Right lobe of liver (tissue), 6 donors: ENCODE data around the gene HEMK1. TPM values are rescaled to one million over a fixed set of nuclear protein-coding genes. Genes with fewer than 3 reads are reported as not detected.

ENCODE experiments used
- ATAC-seq, 4 donors: fragments of 200-7000 bp; cut with Tn5 transposase; one replicate each; pipeline ENCODE4 v1.9.1; 2020; ENCODE audit warnings: mild to moderate bottlenecking in 4 of 4, moderate library complexity in 4 of 4
- DNase-seq, 3 donors: peaks; one replicate each; pipeline ENCODE4 v3.0.0-alpha.2; 2020
- H3K27ac ChIP-seq, 3 donors: fragments of 200-600 bp; one replicate each; pipeline ENCODE4 v1.8.0; 2022
- H3K27me3 ChIP-seq, 2 donors: fragments of 200-600 bp; one replicate each; pipeline ENCODE4 v1.8.0; 2022
- H3K36me3 ChIP-seq, 4 donors: fragments of 200-600 bp; sonication (generic) in 1 of 4; one replicate each; pipeline versions ENCODE4 v1.5.1 to v1.8.0; 2017 to 2022; ENCODE audit warnings: control low read depth in 1 of 4
- H3K4me1 ChIP-seq, 4 donors: fragments of 200-600 bp; sonication (generic) in 1 of 4; one replicate each; pipeline versions ENCODE4 v1.5.1 to v1.8.0; 2017 to 2022; ENCODE audit warnings: control low read depth in 1 of 4
- H3K4me3 ChIP-seq, 3 donors: fragments of 200-600 bp; one replicate each; pipeline ENCODE4 v1.8.0; 2022
- H3K9me3 ChIP-seq, 4 donors: fragments of 200-600 bp; sonication (generic) in 1 of 4; one replicate each; pipeline versions ENCODE4 v1.5.1 to v1.8.0; 2017 to 2022; ENCODE audit warnings: control low read depth in 1 of 4
- CTCF ChIP-seq, 4 donors: fragments of 200-600 bp in 3 of 4; fragments of 450-650 bp in 1 of 4; IDR thresholded peaks; one replicate each; pipeline versions ENCODE4 v1.5.1 to v1.8.0; 2016 to 2022; ENCODE audit warnings: antibody characterized with exemption in 4 of 4, mild to moderate bottlenecking in 2 of 4
- POLR2A ChIP-seq: fragments of 450-650 bp; IDR thresholded peaks from one replicate; pipeline ENCODE4 v1.6.1; 2017; ENCODE audit warnings: antibody characterized with exemption, mild to moderate bottlenecking
- WGBS: methylation state at CpG from one replicate; pipeline ENCODE4 v1.1.6; 2018; ENCODE audit warnings: low coverage, low lambda C conversion rate; ENCODE audit not compliant: insufficient coverage; ENCODE audit errors: missing lambda C conversion rate; 5-methylcytosine and 5-hydroxymethylcytosine counted together
- intact Hi-C, 2 donors: fragments of 100-400 bp; cut with DNase I; formaldehyde crosslinking; loops; one replicate each; pipeline versions ENCODE4 v1.11.2 to v1.14.1; 2022
- total RNA-seq, 6 experiments: library from RNA; depleted of rRNA in 2 of 6; stranded (reverse); fragments of >200 nt in 2 of 6; fragmentation: NEBNext Ultra II Directional in 3 of 6; extraction: Animal tissue kit (Norgen Biotek cat#: 25700) in 3 of 6; gene quantifications; one replicate each; pipeline versions ENCODE4 v1.1.0 to v1.2.4, GENCODE V29; 2016 to 2023
- donor health status: DM: no; HTN: yes; CAD: no.
- donor health status: DM: no; HTN: no; CAD: no.
- donor health status: DM: no; HTN: no; CAD: no.
- donor health status: DM: no; HTN: yes; CAD: no.
- donor health status: DM: no; HTN: yes; CAD: no.

Gene HEMK1
- total RNA-seq, 6 experiments from 2014 or later, result 10.5 to 19.4 (median 14.0) TPM

DNA sequence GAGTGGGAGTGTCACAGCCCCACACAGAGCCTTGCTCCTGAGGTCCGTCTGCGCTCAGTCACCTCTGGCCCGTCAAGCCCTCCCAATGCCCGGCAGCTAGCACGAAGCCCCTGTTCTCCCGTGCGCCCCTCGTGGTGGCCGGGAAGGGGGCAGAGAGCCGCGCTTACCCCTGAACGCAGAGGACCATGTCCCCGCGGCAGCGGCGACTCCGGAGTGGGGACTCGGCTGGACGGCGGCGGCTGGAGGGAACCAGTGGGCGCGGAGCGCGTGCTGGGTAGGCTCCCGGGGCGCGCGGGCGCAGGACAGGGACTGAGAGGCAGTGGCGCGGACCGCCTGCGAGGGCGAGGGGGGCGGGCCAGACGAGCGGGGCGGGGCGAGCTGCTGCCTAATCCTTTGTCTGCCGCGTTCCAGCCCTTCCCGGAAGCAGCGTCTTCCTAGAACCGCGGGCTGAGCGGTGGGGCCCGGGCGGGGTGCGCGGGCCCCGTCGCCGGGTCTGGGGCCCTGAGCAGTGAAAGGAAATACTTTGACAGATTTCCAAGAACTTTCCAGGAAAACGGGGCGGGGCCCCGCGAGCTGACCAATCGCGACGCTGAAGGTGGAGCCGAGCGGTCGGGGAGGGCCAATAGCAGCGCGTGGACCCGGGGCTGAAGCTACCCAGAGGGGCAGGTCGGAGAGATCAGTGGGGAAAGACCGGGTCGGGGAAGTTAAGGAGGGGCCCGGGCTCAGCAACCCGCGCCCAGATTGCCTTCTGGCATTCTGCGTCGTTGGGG is 42.3 kb downstream of the HEMK1 start, which contains the start of gene CISH:
CISH (minus strand) TSS at position 311 of the 770 bp plus-strand sequence; CDS start at position 187, 124 bp downstream.
- Histone ChIP-seq H3K9me3 (no peaks in the 10 kb centered on the region), H3K4me3 (peak within 1 kb of the TSS; percentile 87 to 94 (median 93)), H3K36me3 (peaks cover 0 to 16% (median 5%) of the 10 kb centered on the region in 4 donors), H3K27me3 (no peaks in the 10 kb centered on the region), H3K27ac (peak within 1 kb of the TSS; percentile 72 to 97 (median 83)), H3K4me1 (peaks cover 0 to 48% (median 20%) of the 10 kb centered on the region in 4 donors)
- ATAC-seq (peak; percentile 66 to 84 (median 80)), DNase-seq (peak; percentile 96 to 98 (median 97))
- WGBS, result 0% methylated on average over 17 of the region's 75 CpGs
- intact Hi-C loops, result loop anchor here (2.0 to 5.0 kb wide), 2 partner anchors 39 kb away; no protein-coding TSS in a partner anchor
- TF ChIP-seq CTCF (IDR thresholded peaks at IDR 0.05) (peak in 1 of 4 donors; percentile 15), POLR2A (peak; percentile 95)

DNA sequence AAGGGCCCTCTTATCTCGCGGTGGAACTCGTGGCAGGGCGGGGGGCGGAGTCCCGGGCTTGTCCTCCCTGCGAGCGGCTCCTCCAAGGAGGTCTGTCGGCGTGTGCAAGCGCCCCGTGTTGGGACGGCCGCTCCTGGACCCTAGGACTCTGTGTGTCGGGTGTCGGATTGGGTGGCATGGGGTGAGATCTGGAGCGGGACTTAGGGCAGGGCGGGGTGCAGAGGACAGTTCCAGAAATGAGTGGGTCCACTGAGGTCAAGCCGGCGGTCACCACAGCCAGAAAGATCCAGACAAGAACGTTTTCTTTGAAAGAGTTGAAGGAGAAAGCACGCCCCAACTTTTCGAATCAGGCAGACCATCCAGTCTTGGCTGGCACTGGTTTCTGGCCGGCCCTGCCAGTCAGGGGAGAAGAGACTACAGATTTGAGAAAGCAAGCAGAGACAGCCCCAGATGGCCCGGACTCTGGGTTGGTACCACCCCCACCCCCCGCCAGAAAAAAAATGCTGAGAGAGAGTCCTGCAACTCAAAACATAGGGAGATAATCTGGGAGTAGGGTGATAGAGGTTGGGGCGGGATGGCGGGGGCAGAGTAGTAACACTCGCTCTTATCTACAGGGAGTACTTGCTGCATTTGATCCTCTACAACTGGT is 43.0 kb downstream of the HEMK1 start:
- TF ChIP-seq CTCF (IDR thresholded peaks at IDR 0.05) (no peak), POLR2A (no peak)
- H3K9me3 ChIP-seq, result no peaks in the 10 kb centered on the region
- H3K4me1 ChIP-seq, result peaks cover 0 to 42% (median 17%) of the 10 kb centered on the region in 4 donors
- DNase-seq (no peak), ATAC-seq (no peak)
- peak overlapping the region; percentile 39 to 97 (median 83) for H3K27ac ChIP-seq
- peak overlapping the region; percentile 87 to 94 (median 93) for H3K4me3 ChIP-seq
- no peaks in the 10 kb centered on the region for H3K27me3 ChIP-seq
- peaks cover 0 to 8% (median 2%) of the 10 kb centered on the region in 4 donors for H3K36me3 ChIP-seq
- intact Hi-C loops, result loop anchor here (2.0 to 5.0 kb wide), 2 partner anchors 40 kb away; no protein-coding TSS in a partner anchor
- 5% methylated on average over 18 of the region's 29 CpGs for WGBS

DNA sequence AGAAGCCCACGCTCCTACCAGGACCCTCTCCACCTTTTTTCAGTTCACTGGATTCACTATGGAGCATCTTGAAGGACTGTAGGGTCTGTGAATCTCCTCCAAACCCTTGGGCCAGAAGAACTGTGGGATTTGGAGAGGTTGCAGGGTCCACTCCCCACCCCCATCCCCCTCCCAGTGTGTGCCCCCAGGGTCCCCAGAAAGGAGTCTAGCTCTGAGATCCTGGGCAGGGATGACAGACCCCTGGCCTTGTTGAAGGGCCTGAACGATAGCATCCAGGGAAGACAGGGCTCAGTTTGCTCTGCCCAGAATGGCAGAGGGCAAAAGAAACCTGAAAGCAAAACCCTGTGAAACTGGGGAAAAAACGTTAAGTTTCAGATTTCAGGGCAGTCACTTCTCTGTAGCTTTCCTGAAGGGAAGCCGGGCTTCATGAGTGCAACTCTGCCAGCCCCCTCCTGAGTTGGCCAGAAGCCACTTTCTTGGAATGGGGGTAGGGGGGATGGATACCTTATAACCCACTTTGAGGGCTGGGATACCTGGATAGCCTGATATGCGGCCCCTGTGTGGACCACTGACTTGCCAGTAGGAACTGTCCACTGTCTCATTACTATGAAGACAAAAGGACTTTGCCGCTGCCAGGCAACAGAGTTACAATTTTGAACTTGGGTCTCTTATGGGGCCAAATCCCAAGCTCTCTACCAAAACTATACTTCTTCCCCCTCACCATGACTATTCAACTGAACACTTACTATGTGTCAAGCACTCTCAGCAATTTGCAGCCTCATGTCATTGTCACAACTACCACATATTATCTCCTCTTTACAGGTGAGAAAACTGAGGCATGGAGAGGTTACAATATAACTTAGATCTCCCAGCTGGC is 43.9 kb downstream of the HEMK1 start:
- H3K4me1 ChIP-seq, result peaks cover 0 to 44% (median 13%) of the 10 kb centered on the region in 4 donors
- no peaks in the 10 kb centered on the region for H3K36me3 ChIP-seq
- H3K27me3 ChIP-seq, result no peaks in the 10 kb centered on the region
- TF ChIP-seq CTCF (IDR thresholded peaks at IDR 0.05) (no peak), POLR2A (no peak)
- H3K27ac ChIP-seq, result peak overlapping the region; percentile 39 to 97 (median 83)
- 49% methylated on average over 4 of the region's 6 CpGs for WGBS
- H3K4me3 ChIP-seq, result peak overlapping the region; percentile 87 to 94 (median 93)
- ATAC-seq, result no peak
- intact Hi-C loops, result loop anchor here (2.0 to 5.0 kb wide), 2 partner anchors 40 to 41 kb away; no protein-coding TSS in a partner anchor
- no peaks in the 10 kb centered on the region for H3K9me3 ChIP-seq
- DNase-seq, result peak in 1 of 3 donors; percentile 16

- H3K27ac ChIP-seq, result no peak overlapping the region
- no peaks in the 10 kb centered on the region for H3K27me3 ChIP-seq
- no peaks in the 10 kb centered on the region for H3K9me3 ChIP-seq
- DNase-seq, result no peak
- intact Hi-C loops, result no loop called here
- no peaks in the 10 kb centered on the region for H3K36me3 ChIP-seq
- TF ChIP-seq POLR2A (no peak), CTCF (IDR thresholded peaks at IDR 0.05) (no peak)
- 33% methylated on average over 1 of the region's 1 CpG for WGBS
- no peak for ATAC-seq
- no peak overlapping the region for H3K4me3 ChIP-seq
- H3K4me1 ChIP-seq, result peaks cover 0 to 31% (median 10%) of the 10 kb centered on the region in 4 donors
Measured at GRCh38 chr3:50615190-50615589, 45.9 kb downstream of the HEMK1 start.
